GM18520 (cell line): ENCODE measurements around the gene JADE2.
"Not testable (repeated sequence)": the region's sequence is repeated elsewhere in the genome, so short reads cannot be mapped to it uniquely, and the experiment has no call there.

Source experiments
- ATAC-seq: cut with Tn5 transposase; IDR thresholded peaks from one replicate; pipeline ENCODE4 v1.9.1; 2021; ENCODE audit not compliant: unreplicated experiment

JADE2 gene

GRCh38 chr5:134583766-134584165 lies 58.3 kb downstream of the JADE2 start:
- ATAC-seq, result no peak

- ATAC-seq, result no peak
Observed at GRCh38 chr5:134584662-134585061, 59.2 kb downstream of the JADE2 start.

GRCh38 chr5:134585966-134586365 lies 60.5 kb downstream of the JADE2 start:
- ATAC-seq, result no peak

- ATAC-seq, result no peak
Observed at GRCh38 chr5:134586866-134587524, 61.5 kb downstream of the JADE2 start.

DNA sequence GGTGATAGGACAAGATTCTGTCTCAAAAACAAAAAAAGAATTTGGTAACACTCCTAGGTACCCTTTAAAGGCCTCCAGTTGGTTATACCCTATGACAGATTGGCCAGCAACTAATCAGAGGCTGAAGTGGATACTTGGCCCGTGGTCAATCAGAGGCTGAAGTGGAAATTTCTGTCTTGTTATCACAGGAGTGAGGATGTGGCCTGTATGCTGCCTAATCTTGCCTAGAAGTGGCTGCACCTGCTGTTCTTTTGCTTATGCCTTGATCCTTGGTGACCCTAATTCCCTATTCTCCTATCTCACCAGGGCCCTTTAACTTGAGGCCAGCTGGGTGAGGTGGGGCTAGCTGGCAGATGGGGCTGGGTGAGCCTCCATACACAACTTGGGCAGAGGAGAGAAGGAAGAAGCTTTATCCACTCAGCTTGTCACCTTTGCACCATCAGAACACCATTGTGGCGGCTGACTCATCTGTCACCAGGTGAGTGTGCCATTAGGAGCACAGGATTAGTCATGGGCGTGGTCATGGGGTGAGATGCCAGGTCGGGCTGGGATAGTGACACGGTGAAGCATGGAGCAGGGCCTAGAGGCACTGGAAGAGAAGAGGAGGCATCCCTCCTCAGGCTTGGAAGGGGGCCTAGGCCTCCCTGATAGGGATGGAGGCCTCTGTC lies 65.7 kb downstream of the JADE2 start:
- no peak for ATAC-seq

GRCh38 chr5:134592141-134592746 lies 66.8 kb downstream of the JADE2 start:
- ATAC-seq, result no peak

DNA sequence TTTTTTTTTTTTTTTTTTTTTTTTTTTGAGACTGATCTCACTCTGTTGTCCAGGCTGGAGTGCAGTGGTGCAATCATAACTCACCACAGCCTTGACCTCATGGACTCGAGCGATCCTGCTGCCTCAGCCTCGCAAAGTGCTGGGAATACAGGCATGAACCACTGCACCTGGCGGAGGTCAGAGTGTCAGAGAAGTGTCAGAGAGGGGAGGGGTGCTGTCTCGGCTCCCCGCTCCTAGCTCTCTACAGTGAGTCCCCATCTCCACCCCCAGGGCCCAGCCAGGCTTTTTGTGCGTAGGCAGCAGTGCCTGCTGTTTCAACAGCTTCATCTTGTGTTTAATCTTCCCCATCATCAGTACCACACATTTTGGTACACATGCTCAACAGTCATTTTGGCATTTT lies 68.9 kb downstream of the JADE2 start:
- ATAC-seq, result no peak

GRCh38 chr5:134594797-134595457 lies 69.5 kb downstream of the JADE2 start:
- ATAC-seq, result peak; percentile 80

GRCh38 chr5:134595458-134595838 lies 70.0 kb downstream of the JADE2 start:
- no peak for ATAC-seq

- ATAC-seq, result not testable (repeated sequence)
Observed at GRCh38 chr5:134599820-134600219, 74.3 kb downstream of the JADE2 start.

GRCh38 chr5:134600600-134600999 lies 75.1 kb downstream of the JADE2 start:
- ATAC-seq, result no peak

DNA sequence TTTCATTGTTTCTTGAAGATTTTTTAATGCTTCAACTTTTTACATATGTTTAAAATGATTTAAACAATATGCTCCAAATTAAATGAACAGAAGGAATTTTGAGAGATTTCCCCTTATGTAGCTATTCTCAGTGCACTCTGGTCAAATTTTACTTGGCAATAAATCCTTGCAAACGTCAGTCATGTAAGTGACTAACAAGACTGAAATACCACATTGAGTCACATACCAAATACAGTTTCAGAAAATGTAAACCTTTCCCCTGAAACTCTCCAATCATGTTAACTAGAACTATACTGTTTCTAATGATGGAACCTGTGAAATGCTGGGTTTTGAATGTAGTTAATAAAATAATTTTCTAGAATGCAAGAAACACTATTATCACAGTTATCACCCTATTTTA lies 77.6 kb downstream of the JADE2 start:
- ATAC-seq, result no peak

DNA sequence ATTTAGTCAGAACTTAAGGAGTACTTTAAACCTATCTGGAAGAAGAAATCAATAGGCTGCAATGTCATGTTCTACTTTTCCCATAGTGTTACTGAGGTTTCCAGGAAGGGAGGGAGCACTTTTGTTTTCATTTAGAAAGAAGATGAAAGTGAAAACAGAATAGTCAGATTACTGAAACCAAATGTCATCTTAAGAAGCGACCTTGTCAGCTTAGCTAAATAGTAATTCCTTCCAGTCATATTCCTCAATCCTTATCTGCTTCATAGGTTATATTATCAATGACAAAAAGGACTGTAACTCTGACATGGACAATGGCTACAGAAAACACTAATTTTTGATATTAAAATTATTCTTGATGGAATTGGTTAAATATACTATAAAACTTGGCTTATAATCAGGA lies 79.4 kb downstream of the JADE2 start:
- no peak for ATAC-seq

DNA sequence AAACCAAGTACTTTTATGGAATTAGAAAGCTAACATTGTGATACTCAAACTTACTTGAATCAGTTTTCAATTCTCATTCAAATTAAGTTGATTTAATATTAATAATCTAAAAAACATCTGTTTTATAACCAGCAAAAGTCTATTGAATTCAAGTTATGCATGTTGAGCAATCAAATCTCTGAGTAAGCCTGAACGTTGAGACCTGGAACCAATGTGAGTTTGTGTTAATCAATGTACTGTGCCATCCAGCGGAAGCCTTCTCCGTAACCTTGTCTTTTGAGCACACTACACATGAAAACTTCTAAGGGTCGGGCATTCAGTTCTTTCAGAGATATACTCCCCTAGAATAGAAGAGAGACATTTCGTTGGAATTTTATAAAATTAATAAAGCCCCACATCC lies 81.3 kb downstream of the JADE2 start:
- ATAC-seq, result no peak

DNA sequence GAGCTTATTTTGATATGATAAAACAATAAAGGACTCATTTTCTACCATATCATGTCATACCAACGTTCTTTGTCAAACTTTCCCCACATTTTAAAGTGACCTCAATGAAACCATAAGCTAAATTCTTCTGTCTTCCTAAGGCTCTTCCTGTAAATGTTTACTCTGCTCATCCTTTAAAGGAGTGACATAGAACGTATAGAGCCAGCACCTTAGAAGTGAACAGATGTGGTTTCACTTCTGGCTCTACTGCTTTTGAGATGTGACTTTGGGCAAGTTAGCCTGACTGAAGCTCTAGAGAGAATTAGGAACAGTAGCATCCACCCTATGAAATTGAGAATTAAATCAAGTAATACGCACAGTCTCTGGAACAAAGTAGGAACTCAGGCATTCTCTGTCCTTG lies 83.1 kb downstream of the JADE2 start:
- ATAC-seq, result no peak

DNA sequence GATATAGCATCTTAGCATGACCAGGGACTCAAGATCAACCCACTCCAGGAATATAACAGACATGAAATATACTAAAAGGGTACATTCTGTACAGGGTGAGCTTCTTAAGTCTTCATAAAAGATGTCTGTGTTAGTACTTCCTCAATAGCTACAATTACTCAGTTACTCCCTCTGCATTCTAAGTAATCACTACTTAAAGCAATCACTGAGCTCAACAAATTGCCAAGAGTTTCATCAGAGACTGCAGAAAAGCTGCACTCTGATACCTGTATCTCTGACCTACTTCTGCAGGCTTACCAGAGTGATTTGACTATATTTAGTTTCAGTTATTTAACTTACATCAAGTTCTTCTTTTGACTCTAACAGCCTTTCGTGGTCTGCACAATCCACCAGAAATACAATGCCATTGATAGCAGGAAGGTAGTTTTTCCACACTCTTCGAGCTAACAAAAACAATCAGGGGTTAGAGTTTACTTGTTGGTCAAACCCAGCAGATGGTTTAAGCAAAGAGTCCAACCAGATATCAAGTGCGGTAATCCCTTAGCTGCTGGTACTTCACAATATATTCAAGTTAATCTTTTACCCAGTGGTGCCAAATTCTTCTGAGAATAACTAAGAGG lies 83.9 kb downstream of the JADE2 start:
- ATAC-seq, result no peak

- no peak for ATAC-seq
Observed at GRCh38 chr5:134610725-134611124, 85.3 kb downstream of the JADE2 start.

DNA sequence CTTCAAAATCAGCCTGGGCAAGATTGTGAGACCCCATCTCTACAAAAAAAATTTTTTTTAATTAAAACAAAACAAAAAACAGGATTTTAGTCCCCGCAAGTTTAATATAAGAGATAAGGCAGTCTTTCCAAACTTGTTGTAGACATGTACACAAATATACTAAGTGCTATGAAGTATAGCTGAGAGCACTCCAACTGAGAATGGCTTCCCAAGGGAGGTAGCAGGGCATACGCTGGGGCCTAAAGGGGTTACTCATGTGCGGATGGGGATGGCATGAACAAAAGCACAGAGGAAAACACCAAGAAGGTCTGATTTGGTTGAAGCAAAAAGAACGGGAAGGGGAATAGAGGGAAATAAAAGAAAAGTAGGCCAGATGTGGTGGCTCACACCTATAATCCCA lies 86.0 kb downstream of the JADE2 start:
- no peak for ATAC-seq

- ATAC-seq, result no peak
Observed at GRCh38 chr5:134614450-134615085, 89.1 kb downstream of the JADE2 start.

DNA sequence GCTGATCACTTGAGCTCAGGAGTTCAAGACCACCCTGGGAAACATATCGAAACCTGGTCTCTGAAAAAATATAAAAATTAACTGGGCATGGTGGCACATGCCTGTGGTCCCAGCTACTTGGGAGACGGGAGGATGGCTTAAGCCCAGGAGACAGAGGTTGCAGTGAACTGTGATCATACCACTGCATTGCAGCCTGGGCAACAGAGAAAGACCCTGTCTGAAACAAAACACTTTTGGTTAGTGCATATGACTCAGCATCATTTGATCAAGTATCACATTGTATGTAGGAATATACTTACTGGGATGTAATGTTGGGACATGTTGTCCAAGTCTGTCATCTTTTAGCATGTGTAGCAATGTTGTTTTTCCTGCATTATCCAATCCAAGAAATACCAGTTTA lies 95.2 kb downstream of the JADE2 start:
- ATAC-seq, result no peak

DNA sequence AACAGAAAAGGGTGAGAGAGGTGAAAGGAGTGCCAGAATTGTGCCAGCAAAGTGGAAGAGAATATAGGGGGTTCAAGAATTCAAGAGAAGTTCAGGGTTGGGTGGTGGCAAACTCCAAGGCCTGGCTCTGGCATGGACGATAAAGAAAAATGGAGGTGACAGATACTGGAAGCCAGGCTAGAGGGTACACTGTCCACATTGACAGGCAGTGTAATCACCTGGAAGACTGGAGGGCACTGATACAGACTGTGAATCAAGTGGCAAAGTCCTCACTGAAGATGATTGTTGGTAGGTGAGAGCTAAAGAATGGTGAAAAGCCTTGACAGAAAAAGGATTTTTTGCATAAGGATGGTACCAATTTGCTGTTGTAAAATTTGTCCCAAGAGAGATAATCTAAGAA lies 100.1 kb downstream of the JADE2 start:
- ATAC-seq, result no peak
